Stimulated activated CD4-positive, alpha-beta T cell treated with anti-CD3 and anti-CD28 coated beads, TNF-alpha, amount 100 ng/mL, for 4 hours (primary cell): ENCODE results near the gene TNS1.
"Not testable (repeated sequence)": the region's sequence is repeated elsewhere in the genome, so short reads cannot be mapped to it uniquely, and the experiment has no call there.

ENCODE experiments used
- DNase-seq, 3 experiments: peaks; one replicate each; pipeline ENCODE4 v3.0.0-alpha.2; 2020; ENCODE audit warnings: low read depth in 3 of 3

TNS1 gene

DNA sequence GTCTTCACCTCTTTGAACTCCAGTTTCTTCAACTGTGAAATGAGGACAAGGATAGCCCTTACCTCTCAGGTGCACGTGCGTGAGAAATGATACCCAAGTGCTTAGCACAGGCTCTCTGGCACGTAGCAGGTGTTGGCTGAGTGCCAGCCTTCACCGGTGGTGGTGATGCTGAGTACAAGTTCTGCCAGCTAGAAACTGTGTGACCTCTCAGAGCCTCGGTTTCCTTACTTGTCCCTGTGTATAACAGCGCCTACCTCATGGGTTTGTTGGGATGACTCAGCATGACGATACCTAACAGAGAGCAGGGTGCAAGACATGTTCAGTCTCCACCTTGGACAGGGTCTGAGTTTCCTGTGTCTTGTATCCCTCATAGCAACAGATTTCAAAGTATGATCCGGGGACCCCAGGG lies 205.1 kb downstream of the TNS1 start:
- no peak for DNase-seq

DNA sequence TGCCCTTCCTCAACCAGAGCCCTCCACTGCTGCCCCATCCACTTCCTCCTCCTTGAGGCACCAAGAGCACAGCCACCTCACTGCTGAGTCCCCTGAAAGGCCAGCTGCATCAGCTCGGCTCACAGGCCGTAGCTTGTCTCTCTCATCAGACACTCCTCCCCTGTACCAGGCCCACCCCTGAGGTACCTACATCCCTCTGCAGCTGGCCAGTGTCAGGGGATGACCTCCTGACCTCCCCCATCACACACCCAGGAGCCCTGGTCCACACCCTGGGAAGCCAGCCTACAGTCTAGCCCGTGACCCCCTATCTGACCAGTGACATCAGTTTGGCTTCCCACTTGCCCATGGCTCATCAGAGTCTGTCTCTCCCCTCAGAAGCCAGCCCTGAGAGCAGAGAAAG lies 205.6 kb downstream of the TNS1 start:
- DNase-seq: no peak

DNA sequence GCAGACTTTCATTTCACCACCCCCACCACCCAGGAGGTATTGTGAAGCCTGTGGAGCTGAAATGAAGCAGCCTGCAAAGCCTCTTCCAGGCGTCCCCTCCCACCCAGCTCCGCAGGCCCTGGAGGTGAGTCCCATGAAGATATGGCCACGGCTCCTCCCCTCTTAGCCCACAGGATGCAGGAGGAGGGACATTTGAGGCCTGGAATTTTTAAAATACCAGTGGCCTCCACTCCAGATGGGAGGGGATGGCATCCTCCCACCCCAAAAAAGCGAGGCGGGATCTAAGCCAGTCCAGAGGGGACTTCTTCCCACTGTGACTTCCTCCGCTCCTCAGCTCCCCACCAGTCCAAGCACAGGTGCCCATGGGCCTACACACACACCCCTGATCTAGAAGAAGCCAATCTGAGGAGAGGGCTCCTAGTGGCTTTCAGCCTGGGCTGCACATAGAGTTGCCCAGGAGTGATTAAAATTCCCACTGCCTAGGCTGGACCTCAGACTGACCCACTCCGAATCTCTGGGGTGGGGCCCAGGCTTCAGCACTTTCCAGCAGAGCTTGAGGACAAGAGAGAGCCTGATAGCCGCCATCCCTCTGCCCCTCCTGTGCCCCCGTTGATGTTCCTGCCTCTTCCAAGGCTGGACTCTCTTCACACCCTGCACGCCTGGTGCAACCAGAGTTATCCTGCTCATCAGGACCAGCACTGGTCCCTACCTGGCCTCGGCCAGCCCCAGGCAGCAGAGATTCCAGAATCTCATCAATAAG lies 206.9 kb downstream of the TNS1 start:
- DNase-seq: no peak

DNA sequence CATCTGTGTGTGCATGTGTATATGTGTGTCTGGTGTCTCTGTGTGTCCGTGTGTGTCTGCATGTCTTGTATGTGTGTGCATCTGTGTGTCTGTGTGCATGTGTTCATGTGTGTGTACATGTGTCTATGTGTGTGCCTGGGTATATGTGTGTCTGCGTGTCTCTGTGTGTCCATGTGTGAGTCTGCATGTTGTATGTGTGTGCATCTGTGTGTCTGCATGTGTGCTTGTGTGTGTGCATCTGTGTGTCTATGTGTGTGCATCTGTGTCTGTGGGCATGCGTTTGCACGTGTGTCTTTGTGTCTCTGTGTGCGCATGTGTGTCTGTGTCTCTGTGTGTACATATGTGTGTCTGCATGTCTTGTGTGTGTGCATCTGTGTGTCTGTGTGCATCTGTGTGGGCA lies 207.7 kb downstream of the TNS1 start:
- DNase-seq: no peak

DNA sequence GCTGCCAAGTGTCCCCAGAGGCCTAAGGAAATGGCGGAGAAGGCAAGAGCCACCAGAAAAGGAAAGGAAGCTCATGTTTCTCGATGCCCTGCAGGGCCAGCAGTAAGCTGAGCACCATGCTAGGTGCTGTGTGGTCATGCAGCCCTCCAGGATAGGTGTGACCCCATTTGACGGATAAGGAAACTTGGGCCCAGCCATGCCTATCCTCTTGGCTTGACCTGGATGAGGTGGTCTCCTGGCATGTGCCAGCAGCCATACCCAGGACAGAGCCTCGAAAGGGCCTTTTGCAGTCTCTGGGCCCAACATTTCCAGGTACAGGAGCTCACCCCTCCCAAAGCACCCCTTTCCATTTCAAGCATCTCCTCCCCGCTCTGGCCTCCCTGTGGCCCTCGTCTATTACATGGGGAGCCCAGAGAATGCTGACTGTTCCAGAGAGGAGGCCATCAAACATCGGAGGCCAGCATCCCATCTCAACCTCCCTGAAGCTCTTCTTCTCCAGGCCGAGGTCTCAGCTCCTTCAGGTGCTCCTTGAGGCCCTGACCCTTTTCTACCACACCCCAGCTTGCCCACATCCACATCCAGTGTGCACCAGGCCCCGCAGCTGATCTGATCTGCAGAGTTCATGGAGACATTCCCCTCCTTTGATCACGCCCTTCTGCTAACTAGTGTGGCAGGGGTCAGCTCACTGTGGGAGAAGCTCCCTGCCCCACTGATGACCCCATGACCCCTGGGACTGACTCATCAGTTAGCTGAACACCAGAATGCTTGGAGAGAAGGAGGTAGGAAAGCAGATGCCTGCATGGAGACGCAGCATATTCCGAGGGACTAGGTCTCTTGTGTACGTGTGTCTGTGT lies 208.4 kb downstream of the TNS1 start:
- no peak for DNase-seq

DNA sequence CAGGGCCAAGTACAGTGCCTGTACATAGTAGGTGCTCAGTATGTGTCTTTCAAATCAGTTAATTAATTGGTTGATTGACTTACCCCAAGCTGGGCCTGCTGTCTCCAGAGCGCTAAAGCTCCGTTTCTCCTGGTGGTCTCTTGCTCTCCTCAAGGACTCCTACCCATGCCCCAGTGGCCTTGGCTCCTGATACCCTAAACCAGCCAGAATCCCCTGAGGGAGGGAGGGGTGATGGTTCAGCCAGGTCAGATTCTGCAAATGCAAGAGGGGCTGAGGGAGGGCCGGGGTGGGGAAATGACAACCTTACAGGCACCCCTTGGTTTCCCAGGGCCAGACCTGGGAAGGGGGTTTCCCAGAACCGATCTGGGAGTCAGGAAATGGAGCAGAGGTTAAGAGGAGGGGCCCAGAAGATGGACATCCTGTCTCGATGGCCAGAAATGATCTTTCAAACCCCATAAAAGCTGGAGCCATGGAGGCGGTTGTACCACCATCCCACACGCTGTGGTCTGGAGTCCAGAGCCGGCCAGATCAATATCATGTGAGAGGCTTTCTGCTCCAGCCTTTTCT lies 209.1 kb downstream of the TNS1 start:
- no peak for DNase-seq

DNA sequence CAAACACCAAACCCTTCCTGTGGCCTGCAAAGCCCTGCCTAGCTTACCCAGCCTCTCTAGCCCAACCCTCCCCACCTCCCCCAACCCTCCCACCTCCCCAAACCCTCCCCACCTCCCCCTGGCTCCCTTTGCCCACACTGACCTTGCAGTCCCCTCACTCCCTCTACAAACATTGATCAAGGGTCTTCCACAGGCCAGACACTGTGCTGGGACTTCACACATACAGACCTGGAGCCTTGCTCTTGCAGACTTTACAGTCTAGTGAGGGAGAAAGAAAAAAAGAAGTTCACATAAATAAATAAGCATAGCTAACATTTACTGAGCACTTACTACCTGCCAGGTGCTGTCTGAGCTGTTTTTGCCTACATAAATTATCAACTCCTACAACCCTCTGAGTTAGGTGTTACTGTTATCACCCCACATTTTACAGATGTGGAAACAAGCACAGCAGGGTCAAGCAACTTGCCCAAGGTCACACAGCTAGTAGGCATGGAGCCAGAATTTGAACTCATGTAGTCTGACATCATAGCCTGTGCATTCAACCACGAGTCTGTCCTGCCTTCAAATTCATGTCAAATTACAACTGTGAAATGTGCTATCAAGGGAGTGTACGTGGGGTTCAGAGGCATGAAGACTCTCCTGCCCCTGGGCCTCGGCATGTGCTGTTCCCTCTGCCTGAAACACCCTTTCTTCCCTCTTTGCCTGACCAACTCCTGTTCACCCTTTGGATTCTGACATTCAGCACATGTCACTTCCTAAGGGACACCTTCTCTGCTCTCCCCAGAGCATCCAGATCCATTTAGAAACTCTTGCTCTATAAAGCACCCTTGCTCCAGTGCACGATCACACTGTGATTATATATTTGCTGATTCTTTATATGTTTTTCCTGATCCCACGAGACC lies 209.9 kb downstream of the TNS1 start:
- no peak for DNase-seq

DNA sequence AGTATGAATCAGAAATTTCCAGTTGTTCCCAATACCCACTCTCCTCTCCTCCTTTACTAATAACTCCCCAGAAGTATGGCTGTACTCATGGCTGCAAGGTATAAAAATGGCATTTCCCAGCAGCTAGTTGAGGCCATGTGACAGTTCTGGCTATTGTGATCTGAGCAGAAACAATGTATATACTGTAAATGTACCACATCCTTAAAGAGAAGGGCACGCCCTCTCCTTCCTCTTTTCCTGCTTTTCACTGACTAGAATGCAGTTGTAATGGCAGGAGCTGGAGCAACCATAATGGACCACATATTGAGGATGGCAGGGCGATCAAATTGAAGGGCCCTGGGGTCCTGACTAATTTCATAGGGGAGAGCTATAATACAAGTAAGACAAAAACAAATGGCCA lies 211.2 kb downstream of the TNS1 start:
- no peak for DNase-seq

DNA sequence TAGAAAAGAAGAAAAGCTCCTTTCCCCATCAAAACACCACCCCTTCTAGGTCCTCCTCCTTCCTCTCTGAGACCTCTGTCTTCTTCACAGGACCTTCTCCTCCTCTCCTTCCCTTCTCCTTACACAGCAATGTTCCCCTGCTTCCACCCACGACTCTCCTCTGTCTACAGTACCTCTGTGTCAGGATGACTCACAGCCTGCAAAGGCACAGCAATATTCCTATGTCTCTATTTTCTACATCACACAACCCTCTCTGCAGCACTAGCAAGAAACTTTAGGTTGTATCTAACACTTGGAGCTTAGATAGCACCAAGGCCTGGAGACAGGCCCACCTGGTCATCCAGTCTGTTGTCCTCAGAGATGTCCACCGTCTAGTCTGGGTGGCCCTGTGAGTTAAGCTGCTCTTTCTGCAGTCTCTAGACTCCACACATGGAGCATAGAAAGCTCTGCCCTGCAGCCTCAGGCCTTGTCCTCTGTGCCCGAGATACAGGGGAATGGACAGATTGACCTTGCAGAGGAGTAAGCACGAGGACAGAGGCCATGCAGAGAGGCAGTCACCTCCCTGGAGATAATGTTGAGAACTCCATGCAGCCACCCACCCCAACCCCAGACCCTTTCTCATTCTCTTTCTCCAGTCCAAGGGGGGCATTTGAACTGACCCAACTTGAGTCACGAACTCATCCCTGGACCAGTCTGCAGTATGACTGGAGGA lies 212.0 kb downstream of the TNS1 start:
- no peak for DNase-seq

DNA sequence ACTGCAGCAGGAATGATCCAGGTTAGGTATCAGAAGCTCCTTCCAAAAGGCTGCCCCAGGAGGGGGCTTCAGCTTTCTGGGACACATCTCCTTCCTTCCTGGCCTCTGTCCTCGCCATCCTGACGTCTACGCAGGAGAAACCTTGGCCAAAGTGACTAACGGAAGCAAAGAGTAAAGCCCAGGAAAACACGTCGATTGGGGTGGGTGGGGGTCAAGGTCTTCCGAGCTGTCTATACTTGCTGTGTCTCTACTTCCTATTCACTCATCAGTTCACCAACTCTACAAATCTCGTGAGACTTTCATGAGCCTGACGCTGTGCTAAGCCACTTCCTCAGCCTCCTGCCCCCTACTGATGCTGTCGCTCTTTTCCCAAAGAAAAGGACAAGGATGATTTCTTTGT lies 212.6 kb downstream of the TNS1 start:
- no peak for DNase-seq

DNA sequence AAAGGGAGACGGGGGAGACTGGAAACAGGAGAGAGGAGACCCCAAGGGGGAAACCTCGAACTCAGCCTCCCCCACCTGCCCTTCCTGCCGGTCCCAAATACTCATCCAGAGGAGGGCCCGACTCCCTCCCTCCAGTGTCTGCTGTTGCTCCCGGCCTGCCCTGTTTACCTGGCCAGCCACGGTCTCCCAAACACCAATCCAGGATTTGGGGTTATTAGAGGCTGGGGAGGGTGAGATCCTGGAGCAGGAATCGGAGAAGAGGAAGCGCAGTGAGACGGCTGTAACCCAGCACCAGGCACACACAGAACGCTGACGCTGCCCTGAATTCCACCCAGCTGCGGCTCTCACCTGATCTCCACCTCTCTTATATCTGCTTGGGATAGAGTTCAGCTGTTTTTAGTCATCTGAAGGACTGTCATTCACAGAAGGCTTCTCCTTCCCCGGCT lies 213.0 kb downstream of the TNS1 start:
- DNase-seq: no peak

DNA sequence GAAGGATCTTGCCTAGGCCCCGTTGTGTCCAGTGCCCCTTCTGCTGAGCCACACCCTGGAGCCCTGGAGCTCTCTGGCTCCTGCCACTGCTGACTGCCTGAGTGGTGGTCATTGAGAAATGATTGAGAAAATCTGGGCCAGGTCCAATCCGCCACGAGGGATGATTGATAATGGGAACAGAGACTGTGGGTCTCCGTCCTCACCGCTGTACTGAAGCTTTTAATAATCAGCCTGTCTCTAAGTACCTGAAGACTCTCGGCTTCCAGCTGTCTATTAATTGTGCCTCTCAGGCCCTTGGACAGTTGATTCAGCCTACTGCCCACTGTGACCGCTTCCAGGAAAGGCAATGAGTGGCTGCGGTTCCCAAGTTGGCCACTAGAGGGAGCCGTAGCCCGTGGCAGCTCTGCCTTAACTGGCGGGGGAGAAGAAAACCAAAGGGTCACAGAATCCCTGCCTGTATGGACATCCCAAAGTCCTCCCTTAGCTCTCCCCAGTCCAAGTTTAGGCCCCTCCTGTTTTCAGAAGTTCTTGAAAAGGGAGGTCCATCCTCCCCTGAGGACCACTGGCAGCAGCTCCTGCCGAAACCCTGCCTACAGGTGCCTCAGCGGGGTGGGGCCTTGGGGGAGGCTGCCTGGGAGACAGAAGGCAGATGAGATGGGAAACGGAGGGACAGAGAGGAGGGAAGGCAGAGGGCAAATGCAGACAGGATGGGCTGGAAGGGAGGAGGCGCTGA lies 213.6 kb downstream of the TNS1 start:
- DNase-seq: peak; percentile 48 to 60 (median 49)

DNA sequence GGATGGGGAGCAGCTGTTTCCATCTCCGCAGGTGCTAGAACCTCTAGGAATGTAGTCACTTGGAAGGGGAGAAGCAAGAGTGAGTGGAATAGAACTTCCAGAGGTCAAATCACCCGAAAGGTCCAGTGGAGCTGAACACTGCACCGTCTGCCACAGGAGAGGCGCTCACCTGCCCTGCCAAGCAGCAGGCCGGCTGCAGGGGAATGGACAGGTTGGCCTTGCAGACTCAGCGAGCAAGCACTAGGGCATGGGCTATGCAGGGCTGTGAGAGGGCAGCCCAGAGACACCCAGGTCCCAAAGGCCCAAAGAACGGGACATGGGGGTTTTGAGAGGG lies 214.2 kb downstream of the TNS1 start:
- DNase-seq: no peak

DNA sequence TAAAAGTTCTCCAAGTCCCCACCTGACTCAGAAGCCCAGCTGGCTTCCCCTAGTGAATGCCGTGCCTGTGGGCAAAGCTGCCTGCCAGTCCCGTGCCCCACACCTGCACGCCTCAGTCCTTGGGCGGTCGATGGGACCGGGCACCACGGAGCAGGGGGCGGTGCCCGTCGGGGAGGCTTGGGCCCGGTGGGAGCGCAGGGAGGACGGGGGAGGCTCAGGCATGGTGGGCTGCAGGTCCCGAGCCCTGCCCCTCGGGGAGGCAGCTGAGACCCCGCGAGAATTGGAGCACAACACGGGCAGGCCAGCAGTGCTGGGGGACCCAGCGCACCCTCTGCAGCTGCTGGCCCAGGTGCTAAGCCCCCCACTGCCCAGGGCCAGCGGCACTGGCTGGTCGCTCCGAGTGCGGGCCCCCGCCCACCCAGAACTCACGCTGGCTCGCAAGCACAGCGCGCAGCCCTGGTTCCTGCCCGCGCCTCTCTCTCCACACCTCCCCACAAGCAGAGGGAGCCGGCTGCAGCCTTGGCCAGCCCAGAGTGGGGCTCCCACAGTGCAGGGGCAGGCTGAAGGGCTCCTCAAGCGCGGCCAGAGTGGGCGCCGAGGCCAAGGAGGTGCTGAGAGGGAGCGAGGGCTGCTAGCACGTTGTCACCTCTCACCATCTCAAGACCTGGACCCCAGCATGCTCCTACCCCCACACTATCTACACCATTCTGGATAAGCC lies 215.5 kb downstream of the TNS1 start:
- no peak for DNase-seq

DNA sequence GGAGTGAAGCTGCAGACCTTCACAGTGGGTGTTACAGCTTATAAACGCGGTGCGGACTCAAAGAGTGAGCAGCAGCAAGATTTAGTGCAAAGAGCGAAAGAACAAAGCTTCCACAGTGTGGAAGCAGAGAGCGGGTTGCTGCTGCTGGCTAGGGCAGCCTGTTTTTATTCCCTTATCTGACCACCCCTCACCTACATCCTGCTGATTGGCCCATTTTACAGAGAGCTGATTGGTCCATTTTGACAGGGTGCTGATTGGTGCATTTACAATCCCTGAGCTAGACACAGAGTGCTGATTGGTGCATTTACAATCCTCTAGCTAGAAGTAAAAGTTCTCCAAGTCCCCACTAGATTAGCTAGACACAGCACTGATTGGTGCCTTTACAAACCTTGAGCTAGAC lies 216.2 kb downstream of the TNS1 start:
- not testable (repeated sequence) for DNase-seq

DNA sequence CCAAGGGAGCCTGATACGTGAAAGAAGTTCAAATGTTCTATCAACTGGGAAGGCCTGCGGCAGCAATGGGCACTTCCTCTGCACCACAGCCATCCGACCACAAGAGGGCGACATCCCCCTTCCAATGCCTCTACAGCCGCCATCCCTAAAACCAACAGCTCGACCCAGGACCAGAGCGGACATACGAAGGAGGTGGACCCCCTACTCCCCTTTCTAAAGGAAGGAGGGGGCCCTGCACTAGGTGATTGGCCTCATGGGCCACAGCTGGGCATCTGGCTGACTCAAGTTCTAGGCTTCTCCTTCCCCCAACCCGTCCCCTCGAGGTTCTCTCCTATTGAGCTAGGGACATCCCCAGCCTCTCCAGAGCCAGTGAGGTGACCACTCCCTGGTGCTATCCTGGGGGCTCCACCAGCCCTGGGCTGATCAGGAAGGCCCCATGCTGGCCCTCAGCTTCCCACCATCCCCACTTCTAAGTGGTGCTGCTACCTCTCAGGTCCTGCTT lies 217.2 kb downstream of the TNS1 start:
- peak; percentile 48 to 61 (median 52) for DNase-seq

DNA sequence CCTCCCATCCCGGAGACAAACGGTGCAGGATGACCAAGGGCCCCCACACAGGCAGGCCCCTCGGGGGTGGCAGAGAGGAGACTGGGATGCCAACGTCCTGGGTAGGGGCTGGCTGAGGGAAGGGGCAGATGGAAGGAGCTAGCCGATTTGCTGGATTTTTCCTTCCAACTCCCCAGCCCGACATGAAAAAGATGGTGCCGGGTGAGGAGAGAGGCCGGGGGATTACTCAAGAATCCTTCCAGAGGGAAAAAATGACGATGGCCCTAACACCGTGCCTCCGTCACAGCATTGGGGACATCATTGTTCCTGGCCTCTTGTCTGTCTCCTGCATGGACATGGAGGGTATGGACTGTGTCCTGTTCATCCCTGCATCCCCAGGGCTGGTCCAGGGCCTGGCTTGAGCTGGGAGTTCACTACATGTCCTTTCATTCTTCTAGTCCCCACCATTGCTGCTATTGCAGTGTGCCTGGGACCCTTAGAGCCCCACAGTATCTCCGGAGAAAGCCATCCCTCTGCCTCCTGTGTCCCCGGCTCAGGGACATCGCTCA lies 217.7 kb downstream of the TNS1 start:
- no peak for DNase-seq

DNA sequence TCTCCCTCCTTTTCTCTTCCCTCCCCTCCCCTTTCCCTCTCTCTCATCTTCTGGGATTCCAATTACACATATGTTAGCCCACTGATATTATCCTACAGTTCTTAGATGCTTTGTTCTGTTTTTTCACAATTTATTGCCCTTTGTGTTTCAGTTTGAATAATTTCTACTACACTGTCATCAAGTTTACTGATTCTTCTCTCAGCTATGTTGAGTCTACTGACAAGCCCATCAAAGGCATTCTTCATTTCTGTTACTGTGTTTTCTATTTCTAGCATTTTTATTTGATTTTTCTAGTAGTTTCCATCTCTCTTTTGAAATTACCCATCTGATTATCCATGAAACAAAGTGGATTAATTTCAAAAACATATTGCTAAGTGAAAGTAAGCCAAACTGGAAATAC lies 219.6 kb downstream of the TNS1 start:
- DNase-seq: no peak

DNA sequence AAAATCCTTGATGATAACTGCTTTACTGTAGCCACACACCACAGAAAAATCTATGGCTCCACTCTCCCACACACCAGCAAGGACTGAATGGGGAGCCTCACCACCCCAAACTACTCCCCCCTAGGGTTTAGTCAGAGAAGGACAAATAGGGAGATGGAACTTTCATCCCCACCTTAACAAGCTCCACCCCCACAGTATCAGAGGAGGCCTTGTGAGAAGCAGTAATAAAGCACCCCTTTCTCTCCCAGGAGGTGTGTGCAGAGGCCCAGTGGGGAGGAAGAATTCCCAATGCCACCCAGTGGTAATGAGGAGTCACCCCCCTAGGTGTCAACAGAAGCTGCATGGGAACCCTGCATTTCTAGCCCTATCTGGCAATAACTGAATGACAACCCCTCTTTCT lies 224.9 kb downstream of the TNS1 start:
- DNase-seq: no peak
